Measurements from ENCODE around the gene LHX2. TPM values are rescaled to one million over a fixed set of nuclear protein-coding genes. Genes with fewer than 3 reads are reported as not detected.
A peak's percentile ranks its signal among the peaks of the same experiment; 100 is the strongest.

LHX2 gene
- total RNA-seq, 2 experiments from 2014 or later = not detected

DNA sequence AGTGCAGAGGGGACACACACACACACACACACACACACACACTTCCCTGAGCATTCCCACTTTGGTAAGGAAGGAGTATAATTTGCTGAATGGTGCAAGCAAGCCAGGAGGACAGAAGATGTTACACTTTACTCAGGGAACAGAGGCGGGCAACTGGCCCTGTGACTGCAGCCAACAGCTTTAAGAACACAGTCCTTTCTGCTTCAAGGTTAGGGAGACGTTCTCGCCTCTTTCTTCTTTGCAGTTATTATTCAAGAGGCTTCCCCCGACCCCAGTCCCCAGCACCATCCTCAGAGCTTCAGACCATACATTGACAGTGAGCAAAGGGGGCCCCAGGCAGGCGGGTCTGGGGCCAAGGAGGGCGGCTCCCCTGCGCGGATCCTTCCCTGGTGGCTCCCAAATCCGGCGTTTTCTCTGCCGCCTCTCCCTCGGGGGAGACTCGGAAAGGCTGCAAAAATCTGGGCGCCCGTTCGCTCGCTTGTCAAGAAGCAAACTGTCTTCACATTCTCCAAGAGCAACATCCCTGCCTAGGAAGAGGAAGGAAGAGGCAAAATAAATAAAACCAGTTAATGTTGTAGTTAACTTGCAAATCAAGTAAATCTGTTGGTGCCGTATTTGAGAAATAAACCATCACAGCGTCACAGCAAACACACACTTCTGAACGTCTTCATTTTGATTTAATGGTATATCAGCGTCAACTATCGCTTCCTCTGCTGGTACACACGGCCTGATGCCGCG, 3.8 kb upstream of the LHX2 start:
- Mint-ChIP-seq H3K27me3 (peaks cover 78% of the 10 kb centered on the region), H3K9me3 (no peaks in the 10 kb centered on the region), H3K4me1 (ENCODE audit: low read depth) (peaks cover 27% of the 10 kb centered on the region), H3K4me3 (no peak overlapping the region), H3K27ac (no peak overlapping the region), H3K36me3 (ENCODE audit: low read depth) (peaks cover 2% of the 10 kb centered on the region)
- POLR2A ChIA-PET = interaction anchor here (0.9 kb wide), 1 partner anchor 10 kb away, joined by 5 read pairs; no protein-coding TSS in a partner anchor
- intact Hi-C loops (cut with micrococcal nuclease) = loop anchor here (10.0 kb wide), 1 partner anchor 463 kb away; no protein-coding TSS in a partner anchor
- CTCF ChIA-PET = interaction anchor here (1.1 kb wide), 1 partner anchor 33 kb away, joined by 3 read pairs; no protein-coding TSS in a partner anchor
- DNase-seq (no peak), ATAC-seq (no peak)
- no peak for TF ChIP-seq CTCF (IDR thresholded peaks at IDR 0.05)

GRCh38 chr9:124008303-124008693, 3.3 kb upstream of the LHX2 start:
- intact Hi-C loops (cut with micrococcal nuclease) = loop anchor here (10.0 kb wide), 1 partner anchor 463 kb away; no protein-coding TSS in a partner anchor
- ATAC-seq (peak; percentile 51), DNase-seq (peak; percentile 67)
- Mint-ChIP-seq H3K27me3 (peaks cover 75% of the 10 kb centered on the region), H3K27ac (no peak overlapping the region), H3K9me3 (no peaks in the 10 kb centered on the region), H3K36me3 (ENCODE audit: low read depth) (peaks cover 2% of the 10 kb centered on the region), H3K4me1 (ENCODE audit: low read depth) (peaks cover 27% of the 10 kb centered on the region), H3K4me3 (no peak overlapping the region)
- no peak for TF ChIP-seq CTCF (IDR thresholded peaks at IDR 0.05)
- ChIA-PET CTCF (no interaction called here), POLR2A (no interaction called here)

DNA sequence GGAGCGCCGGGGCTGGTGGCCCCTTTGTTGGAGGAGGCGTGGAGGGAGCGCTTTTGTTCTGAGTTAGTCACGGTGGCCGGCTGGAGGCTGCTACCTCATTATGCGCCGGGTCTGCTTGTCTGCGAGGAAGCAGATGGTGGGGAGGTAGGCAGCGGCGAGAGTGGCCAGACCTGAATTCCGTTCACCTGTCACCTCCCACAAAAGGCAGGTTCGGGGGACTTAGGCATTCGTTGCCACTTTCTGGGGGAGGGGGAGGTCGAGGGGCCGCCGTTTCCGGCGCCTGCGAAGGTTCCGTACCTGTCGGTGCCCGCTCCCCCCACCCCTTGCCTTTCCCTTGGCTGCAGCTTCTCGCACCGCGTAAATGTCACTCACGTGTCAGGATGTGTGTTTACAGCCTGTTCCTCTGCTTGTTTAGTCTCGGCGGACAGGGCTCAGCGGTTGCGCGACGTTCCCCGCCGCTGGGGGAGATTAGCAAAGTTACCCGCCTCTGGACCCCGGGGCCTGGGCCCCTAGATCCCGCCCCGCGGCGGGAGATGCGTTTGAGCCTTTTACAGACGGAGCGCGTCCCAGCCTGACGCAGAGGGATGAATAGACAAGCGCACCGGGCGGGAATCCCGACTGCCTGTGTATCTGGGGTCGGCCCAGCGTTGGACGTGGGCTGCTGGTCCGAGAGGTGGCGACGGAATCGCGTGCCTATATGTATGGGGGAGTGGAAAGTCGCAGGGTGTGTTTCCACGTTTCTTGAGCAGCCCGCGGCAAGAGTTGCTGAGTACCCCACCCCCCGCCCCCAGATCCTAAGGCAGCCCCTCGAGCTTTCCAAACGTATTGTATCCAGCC, 2.7 kb upstream of the LHX2 start:
- POLR2A ChIA-PET = no interaction called here

DNA sequence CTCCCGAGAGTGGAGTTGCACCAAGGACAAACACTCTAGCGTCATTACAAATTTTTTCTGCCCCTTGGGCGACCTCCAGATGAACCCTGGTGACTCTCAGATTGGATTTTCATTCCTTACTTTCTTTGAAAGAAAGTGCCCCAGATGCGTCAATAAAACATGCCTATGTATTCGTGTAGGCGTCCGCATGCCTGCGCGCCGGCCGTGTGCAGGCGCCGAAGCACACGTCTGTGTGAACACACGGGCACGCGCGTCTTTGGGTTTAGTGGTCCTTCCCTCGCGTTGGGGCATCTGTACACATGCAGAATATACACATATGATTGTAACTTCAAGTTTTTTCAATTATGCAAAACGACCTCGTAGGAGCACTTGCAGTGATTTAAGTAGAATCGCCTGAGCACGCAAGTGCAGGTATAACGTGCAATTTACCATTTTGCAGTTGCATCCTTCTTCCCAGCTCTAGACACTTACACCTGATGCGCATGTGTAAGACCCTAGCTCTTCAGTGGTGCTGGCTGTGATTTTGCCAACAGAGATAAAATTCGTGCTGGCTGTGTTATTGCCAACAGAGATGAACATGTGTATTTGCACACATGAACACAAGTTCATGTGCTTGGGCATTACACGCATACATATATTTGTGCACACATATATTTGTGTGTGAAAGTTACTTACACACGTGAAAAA, 1.9 kb upstream of the LHX2 start:
- H3K36me3 Mint-ChIP-seq (ENCODE audit: low read depth) = peaks cover 2% of the 10 kb centered on the region
- no peak for ATAC-seq

More for the DNA sequence above, 2.7 kb upstream of the LHX2 start:
- Mint-ChIP-seq H3K4me3 (no peak overlapping the region), H3K4me1 (ENCODE audit: low read depth) (peaks cover 29% of the 10 kb centered on the region), H3K27me3 (peaks cover 75% of the 10 kb centered on the region), H3K9me3 (no peaks in the 10 kb centered on the region), H3K36me3 (ENCODE audit: low read depth) (peaks cover 2% of the 10 kb centered on the region), H3K27ac (no peak overlapping the region)
- DNase-seq = peak; percentile 49
- no peak for TF ChIP-seq CTCF (IDR thresholded peaks at IDR 0.05)
- CTCF ChIA-PET = no interaction called here
- intact Hi-C loops (cut with micrococcal nuclease) = loop anchor here (10.0 kb wide), 1 partner anchor 464 kb away; no protein-coding TSS in a partner anchor
- ATAC-seq = peak; percentile 22

More for the DNA sequence above, 1.9 kb upstream of the LHX2 start:
- intact Hi-C loops (cut with micrococcal nuclease) = loop anchor here (10.0 kb wide), 1 partner anchor 465 kb away; no protein-coding TSS in a partner anchor
- Mint-ChIP-seq H3K9me3 (no peaks in the 10 kb centered on the region), H3K27ac (no peak overlapping the region), H3K4me1 (ENCODE audit: low read depth) (peaks cover 29% of the 10 kb centered on the region), H3K27me3 (peaks cover 76% of the 10 kb centered on the region), H3K4me3 (no peak overlapping the region)
- no peak for DNase-seq
- POLR2A ChIA-PET = no interaction called here
- no peak for TF ChIP-seq CTCF (IDR thresholded peaks at IDR 0.05)
- CTCF ChIA-PET = no interaction called here

Measured in activated CD8-positive, alpha-beta T cell treated with anti-CD3 and anti-CD28 coated beads for 36 hours (primary cell).